AG04449 (cell line): ENCODE results near the gene DDX10.

Source experiments
- CTCF ChIA-PET: fragments of 350-600 bp; formaldehyde crosslinking; extraction: SDS; loops from one replicate; lab custom pipeline; 2021; ENCODE audit warnings: antibody characterized with exemption; lab: Yijun Ruan, JAX
- POLR2A ChIA-PET: fragments of 400-600, 350-600 bp; formaldehyde crosslinking; extraction: SDS; loops from one replicate; lab custom pipeline; 2020; ENCODE audit warnings: antibody characterized with exemption, inconsistent platforms; lab: Yijun Ruan, JAX
- DNase-seq: peaks from one replicate; pipeline ENCODE4 v3.0.0-alpha.2; 2010; ENCODE audit warnings: low read depth, low spot score
- H3K4me3 ChIP-seq: 2 replicates; pipeline ENCODE4 v1.5.1; 2011; ENCODE audit warnings: low read depth, mild to moderate bottlenecking, control low read depth, low read length
- TF ChIP-seq, protein P1 (sequence below): IDR thresholded peaks from one replicate; pipeline ENCODE4 v1.5.1; 2011; ENCODE audit warnings: mild to moderate bottlenecking, moderate library complexity, low read length, control low read depth, inconsistent platforms; ENCODE audit not compliant: insufficient read depth; ENCODE audit errors: missing control alignments

DDX10 gene

DNA sequence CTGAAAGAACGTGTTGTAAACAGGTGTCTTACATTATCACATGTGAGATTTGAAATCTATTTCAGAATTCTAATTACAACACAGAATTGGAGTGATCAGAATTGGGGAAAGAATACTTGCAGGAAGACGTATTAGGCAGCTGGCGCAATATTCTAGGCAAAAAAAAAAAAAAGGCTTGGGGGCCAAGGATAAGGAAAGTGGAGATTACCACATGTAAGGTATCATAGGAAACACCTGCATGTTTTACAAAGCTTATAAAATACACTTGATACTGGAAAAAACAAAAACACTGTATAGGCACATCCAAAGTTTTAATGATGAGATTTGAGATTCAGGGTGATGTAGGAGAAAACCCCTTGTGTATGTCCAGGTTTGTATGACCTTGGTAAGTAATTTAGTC is 245.1 kb downstream of the DDX10 start:
- ChIA-PET POLR2A (no interaction called here), CTCF (no interaction called here)
- TF ChIP-seq, protein P1, sequence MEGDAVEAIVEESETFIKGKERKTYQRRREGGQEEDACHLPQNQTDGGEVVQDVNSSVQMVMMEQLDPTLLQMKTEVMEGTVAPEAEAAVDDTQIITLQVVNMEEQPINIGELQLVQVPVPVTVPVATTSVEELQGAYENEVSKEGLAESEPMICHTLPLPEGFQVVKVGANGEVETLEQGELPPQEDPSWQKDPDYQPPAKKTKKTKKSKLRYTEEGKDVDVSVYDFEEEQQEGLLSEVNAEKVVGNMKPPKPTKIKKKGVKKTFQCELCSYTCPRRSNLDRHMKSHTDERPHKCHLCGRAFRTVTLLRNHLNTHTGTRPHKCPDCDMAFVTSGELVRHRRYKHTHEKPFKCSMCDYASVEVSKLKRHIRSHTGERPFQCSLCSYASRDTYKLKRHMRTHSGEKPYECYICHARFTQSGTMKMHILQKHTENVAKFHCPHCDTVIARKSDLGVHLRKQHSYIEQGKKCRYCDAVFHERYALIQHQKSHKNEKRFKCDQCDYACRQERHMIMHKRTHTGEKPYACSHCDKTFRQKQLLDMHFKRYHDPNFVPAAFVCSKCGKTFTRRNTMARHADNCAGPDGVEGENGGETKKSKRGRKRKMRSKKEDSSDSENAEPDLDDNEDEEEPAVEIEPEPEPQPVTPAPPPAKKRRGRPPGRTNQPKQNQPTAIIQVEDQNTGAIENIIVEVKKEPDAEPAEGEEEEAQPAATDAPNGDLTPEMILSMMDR: no peak
- DNase-seq: no peak
- H3K4me3 ChIP-seq: no peak overlapping the region

DNA sequence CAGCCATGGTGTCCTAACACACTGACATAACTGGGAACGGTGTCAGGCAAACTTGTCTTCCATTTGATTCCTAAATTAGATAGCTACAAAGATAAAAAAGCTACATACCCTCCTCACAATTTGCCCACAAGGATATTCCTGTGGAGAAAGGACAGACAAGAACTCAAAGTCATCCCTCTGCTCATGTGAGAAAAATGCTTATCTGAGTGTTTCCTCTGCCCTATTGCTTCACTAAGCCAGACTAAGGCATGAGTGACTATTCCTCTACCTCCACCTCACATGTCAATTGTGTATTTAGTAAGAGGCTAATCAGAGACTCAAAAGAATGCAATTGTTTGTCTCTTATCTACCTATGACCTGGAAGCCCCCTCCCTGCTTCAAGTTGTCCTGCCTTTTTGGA is 247.7 kb downstream of the DDX10 start:
- TF ChIP-seq, protein P1: no peak
- no peak overlapping the region for H3K4me3 ChIP-seq
- POLR2A ChIA-PET: no interaction called here
- no peak for DNase-seq
- CTCF ChIA-PET: no interaction called here

DNA sequence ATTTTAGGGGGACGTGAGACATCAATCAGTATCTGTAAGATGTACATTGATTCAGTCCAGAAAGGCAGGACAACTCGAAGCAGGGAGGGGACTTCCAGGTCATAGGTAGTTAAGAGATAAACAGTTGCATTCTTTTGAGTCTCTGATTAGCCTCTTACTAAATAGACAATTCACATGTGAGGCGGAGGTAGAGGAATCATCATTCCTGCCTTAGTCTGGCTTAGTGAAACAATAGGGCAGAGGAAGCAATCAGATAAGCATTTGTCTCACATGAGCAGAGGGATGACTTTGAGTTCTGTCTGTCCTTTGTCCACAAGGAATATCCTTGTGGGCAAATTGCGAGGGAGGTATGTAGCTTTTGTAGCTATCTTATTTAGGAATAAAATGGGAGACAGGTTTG is 248.3 kb downstream of the DDX10 start:
- ChIA-PET CTCF (interaction anchor here (1.3 kb wide), 1 partner anchor 198 kb away, joined by 3 read pairs; no protein-coding TSS in a partner anchor), POLR2A (no interaction called here)
- TF ChIP-seq, protein P1: no peak
- H3K4me3 ChIP-seq: no peak overlapping the region
- no peak for DNase-seq

DNA sequence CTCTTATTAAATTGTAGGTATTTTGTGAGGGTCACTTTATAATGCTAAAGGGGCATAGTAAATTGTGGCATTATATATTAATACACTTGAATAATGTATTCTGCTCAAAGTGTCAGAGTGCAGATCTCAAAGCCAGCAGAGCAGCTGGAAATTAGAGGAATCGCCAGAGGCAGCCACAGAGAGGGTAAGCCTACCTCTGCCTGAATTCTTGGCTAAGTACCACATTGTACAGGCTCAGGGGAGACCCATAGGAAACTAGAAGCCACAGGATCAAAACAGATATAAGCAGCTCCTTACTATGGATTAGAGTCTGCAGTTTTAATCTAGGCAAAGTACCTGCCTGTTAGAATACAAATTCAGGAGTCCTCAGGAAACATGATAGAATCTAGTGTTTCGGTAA is 249.3 kb downstream of the DDX10 start:
- H3K4me3 ChIP-seq: no peak overlapping the region
- ChIA-PET CTCF (interaction anchor here (0.7 to 1.3 kb wide), 2 partner anchors 199 to 217 kb away, joined by 3 read pairs; no protein-coding TSS in a partner anchor), POLR2A (no interaction called here)
- TF ChIP-seq, protein P1: no peak
- DNase-seq: no peak

DNA sequence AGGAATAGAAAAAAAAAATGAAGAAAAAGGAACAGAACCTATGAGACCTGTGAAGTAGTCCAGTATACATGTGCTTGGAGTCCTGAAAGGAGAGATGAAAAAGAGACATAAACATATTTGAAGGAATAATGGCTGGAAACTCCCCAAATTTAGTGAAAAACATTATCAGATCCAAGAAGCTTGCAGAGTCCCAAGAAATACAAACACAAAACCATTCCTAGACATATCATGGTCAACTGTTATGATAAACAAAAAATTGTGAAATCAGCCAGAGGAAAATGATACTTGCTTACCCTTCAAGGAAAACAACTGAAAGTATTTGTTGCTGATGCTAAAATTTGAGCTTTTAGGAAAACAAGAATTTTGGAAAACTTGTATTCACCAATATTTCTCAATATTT is 250.1 kb downstream of the DDX10 start:
- CTCF ChIA-PET: interaction anchor here (1.7 kb wide), 1 partner anchor 11 kb away, joined by 9 read pairs; no protein-coding TSS in a partner anchor
- TF ChIP-seq, protein P1: no peak
- no peak for DNase-seq
- H3K4me3 ChIP-seq: no peak overlapping the region
- POLR2A ChIA-PET: interaction anchor here (0.7 kb wide), 1 partner anchor 41 kb away, joined by 4 read pairs; no protein-coding TSS in a partner anchor

DNA sequence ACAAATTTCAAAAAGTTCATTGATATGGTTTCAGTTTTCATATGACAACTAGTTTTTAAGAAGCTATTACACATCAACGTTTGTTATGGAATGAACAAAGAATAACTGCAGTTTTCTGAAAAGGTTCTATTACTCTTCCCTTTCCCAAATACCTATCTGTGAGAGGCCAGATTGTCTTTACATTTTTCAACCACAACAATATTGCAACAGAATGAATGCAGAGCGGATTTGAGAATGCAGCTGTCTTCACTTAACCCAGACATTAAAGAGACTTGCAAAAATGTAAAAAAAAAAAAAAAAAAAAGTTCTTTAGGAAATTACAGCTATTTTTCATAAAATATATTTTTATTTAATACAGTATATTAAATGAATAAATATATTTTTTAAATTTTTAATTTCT is 250.8 kb downstream of the DDX10 start:
- TF ChIP-seq, protein P1: no peak
- POLR2A ChIA-PET: no interaction called here
- DNase-seq: no peak
- no peak overlapping the region for H3K4me3 ChIP-seq
- CTCF ChIA-PET: interaction anchor here (1.7 kb wide), 1 partner anchor 10 kb away, joined by 9 read pairs; no protein-coding TSS in a partner anchor
